ENCODE measurements around the gene NPL. TPM values are rescaled to one million over a fixed set of nuclear protein-coding genes. Genes with fewer than 3 reads are reported as not detected.

The NPL gene
- total RNA-seq, 1 donor from 2014 or later: 4.8 TPM

DNA sequence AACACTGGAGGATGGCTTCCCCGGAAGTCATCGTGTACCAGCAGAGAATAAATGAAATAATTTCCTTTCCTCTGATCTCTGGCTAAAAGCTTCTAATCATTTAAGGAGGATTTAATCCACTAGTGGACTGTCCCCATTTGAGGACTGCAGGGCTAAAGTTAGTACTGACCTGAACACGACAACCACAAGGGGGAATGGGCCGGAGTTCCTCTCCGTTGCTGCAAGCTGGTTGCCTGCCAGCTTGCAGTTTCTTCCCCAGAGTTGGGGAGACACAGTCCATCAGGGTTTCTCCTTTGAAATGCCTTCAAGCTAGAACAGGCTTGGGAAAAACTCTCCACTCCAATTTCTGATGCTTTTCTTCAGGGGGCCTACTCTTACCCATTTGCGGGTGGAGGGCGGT is 35.5 kb upstream of the NPL start:
- peaks cover 5% of the 10 kb centered on the region for H3K27me3 Mint-ChIP-seq (ENCODE audit: unreplicated experiment)
- H3K36me3 Mint-ChIP-seq (ENCODE audit: low read depth, unreplicated experiment): no peaks in the 10 kb centered on the region
- H3K4me3 Mint-ChIP-seq (ENCODE audit: unreplicated experiment): no peak overlapping the region
- no peak for DNase-seq (ENCODE audit: low spot score)
- H3K9me3 Mint-ChIP-seq (ENCODE audit: unreplicated experiment): no peaks in the 10 kb centered on the region
- TF ChIP-seq, protein P1, sequence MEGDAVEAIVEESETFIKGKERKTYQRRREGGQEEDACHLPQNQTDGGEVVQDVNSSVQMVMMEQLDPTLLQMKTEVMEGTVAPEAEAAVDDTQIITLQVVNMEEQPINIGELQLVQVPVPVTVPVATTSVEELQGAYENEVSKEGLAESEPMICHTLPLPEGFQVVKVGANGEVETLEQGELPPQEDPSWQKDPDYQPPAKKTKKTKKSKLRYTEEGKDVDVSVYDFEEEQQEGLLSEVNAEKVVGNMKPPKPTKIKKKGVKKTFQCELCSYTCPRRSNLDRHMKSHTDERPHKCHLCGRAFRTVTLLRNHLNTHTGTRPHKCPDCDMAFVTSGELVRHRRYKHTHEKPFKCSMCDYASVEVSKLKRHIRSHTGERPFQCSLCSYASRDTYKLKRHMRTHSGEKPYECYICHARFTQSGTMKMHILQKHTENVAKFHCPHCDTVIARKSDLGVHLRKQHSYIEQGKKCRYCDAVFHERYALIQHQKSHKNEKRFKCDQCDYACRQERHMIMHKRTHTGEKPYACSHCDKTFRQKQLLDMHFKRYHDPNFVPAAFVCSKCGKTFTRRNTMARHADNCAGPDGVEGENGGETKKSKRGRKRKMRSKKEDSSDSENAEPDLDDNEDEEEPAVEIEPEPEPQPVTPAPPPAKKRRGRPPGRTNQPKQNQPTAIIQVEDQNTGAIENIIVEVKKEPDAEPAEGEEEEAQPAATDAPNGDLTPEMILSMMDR (IDR thresholded peaks at IDR 0.05; ENCODE audit: unreplicated experiment): no peak
- H3K4me1 Mint-ChIP-seq (ENCODE audit: unreplicated experiment): peaks cover 10% of the 10 kb centered on the region
- H3K27ac Mint-ChIP-seq (ENCODE audit: unreplicated experiment): no peak overlapping the region

DNA sequence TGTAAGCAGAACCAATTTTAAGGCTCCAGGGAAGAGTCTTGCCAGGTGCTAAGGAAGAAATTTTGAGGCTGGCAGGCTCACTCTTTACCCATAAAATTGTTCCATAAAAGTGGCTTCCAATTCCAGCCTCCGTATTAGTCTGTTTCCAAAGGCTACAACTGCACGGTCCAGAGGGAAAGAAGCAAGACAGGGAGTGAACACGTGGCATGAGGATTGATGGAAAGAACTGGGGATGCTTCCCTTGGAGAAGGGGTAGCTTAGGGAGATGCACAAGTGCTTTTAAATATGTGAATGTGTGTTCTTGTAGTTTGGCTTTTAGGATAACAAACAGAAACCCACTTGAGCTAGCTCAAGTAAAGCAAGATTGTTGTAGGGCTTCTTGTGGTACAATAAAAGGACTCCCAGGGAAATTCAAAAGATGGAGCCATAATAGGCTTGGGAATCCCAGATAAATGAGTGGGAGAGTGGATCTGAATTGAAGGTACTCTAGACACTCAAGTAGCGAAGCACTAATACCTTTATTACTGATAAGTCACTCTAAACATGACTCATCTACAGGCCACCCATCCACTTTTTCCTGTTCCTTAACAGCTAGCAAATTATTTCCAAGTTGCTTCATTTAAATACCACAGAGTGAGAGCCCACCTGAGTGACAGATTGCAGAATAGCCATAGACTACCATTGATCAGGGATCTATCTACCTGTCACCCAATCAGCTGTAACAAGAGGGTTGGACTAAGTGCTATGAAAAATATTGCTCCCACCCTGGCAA is 34.8 kb upstream of the NPL start:
- Mint-ChIP-seq H3K27me3 (ENCODE audit: unreplicated experiment) (peaks cover 5% of the 10 kb centered on the region), H3K9me3 (ENCODE audit: unreplicated experiment) (no peaks in the 10 kb centered on the region), H3K4me1 (ENCODE audit: unreplicated experiment) (peaks cover 10% of the 10 kb centered on the region), H3K4me3 (ENCODE audit: unreplicated experiment) (no peak overlapping the region), H3K36me3 (ENCODE audit: low read depth, unreplicated experiment) (no peaks in the 10 kb centered on the region), H3K27ac (ENCODE audit: unreplicated experiment) (no peak overlapping the region)
- TF ChIP-seq, protein P1 (IDR thresholded peaks at IDR 0.05; ENCODE audit: unreplicated experiment): no peak
- DNase-seq (ENCODE audit: low spot score): no peak

DNA sequence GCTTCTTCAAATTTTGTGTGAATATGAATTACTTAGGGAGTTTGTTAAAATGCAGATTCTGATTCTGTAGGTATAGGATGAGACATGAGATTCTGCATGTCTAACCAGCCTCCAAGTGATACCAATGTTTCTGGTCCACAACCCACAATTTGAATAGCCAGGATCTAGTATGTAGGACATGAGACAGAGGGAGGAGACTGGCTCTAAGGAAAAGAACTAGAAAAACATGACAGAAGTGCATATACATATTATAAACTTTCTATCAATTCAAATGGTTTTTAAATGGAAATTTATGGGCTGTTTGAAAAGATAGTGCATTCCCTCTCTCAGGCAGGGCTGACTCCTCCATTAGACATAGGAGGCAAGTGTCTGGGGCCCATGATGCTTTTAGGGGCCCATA is 33.9 kb upstream of the NPL start:
- Mint-ChIP-seq H3K9me3 (ENCODE audit: unreplicated experiment) (no peaks in the 10 kb centered on the region), H3K27me3 (ENCODE audit: unreplicated experiment) (peaks cover 5% of the 10 kb centered on the region), H3K27ac (ENCODE audit: unreplicated experiment) (no peak overlapping the region), H3K36me3 (ENCODE audit: low read depth, unreplicated experiment) (no peaks in the 10 kb centered on the region), H3K4me3 (ENCODE audit: unreplicated experiment) (no peak overlapping the region), H3K4me1 (ENCODE audit: unreplicated experiment) (peaks cover 10% of the 10 kb centered on the region)
- DNase-seq (ENCODE audit: low spot score): no peak
- TF ChIP-seq, protein P1 (IDR thresholded peaks at IDR 0.05; ENCODE audit: unreplicated experiment): no peak

DNA sequence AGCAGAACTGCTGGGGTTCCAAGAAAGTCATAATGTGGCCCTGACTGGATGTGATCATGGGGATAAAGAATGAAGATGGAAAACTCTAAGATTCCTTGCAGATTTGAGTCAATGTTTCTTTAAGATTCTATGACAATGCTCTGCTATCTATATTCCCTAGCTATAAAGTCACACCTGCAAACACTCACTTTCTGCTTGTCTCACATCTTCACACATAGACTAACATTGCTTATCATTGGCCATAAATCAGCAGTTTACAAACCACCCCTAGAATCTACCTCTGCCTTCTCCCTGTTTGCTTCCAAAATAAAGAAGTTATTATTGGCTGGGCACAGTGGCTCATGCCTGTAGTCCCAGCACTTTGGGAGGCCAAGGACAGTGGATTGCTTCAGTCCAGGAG is 33.1 kb upstream of the NPL start:
- Mint-ChIP-seq H3K27ac (ENCODE audit: unreplicated experiment) (no peak overlapping the region), H3K4me1 (ENCODE audit: unreplicated experiment) (peaks cover 10% of the 10 kb centered on the region), H3K36me3 (ENCODE audit: low read depth, unreplicated experiment) (no peaks in the 10 kb centered on the region), H3K27me3 (ENCODE audit: unreplicated experiment) (peaks cover 5% of the 10 kb centered on the region), H3K4me3 (ENCODE audit: unreplicated experiment) (no peak overlapping the region), H3K9me3 (ENCODE audit: unreplicated experiment) (no peaks in the 10 kb centered on the region)
- TF ChIP-seq, protein P1 (IDR thresholded peaks at IDR 0.05; ENCODE audit: unreplicated experiment): no peak
- no peak for DNase-seq (ENCODE audit: low spot score)

Data from endothelial cell (in vitro differentiated cells).